SKM-1 (cell line): ENCODE measurements around the gene MRPL24.
A peak's percentile ranks its signal among the peaks of the same experiment; 100 is the strongest.
"Not testable (repeated sequence)": the region's sequence is repeated elsewhere in the genome, so short reads cannot be mapped to it uniquely, and the experiment has no call there.

Experiments
- DNase-seq: peaks from one replicate; lab custom pipeline; 2025; ENCODE audit not compliant: unreplicated experiment; lab: John Stamatoyannopoulos, UW

MRPL24 gene

GRCh38 chr1:156760092-156760795 is 19.4 kb upstream of the MRPL24 start:
- no peak for DNase-seq

DNA sequence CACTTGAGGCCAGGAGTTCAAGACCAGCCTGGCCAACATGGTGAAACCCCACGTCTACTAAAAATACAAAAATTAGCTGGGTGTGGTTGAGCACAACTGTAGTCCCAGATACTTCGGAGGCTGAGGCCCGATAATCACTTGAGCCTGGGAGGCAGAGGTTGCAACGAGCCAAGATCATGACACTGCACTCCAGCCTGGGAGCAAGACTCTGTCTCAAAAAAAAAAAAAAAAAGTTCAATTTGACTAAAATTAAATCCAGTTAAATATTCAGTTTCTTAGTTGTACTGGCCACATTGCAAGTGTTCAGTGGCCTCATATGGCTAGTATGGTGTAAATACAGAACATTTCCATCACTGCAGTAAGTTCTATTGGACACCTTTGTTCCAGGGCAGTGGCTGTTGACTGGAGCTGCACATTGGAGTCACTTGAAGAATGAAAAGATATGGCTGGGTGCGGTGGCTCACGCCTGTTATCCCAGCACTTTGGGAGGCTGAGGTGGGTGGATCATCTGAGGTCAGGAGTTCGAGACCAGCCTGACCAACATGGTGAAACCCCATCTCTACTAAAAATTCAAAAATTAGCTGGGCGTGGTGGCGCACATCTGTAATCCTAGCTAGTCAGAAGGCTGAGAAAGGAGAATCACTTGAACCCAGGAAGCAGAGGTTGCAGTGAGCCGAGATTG is 16.8 kb upstream of the MRPL24 start:
- DNase-seq: not testable (repeated sequence)

GRCh38 chr1:156756355-156756754 is 15.5 kb upstream of the MRPL24 start:
- DNase-seq: no peak

DNA sequence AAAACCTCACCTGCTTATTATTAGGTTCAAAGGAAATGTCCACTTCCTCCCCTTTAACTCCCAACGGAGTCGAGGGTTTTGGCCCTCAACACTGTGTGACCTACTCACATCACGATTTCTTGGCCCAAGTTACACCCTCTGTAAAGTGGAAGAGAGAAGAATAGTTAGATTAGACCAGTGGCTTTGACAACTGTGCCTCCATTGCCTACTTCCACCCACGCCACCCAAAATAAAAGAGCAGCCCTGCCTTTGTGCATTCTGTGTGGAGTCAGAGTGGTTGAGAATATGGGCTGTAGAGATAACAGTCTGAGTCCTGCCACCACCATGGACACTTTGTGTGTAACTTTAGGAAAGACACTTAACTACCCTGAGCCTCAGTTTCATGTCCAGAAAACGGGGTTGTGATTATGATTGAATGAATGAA is 14.7 kb upstream of the MRPL24 start:
- DNase-seq: no peak

DNA sequence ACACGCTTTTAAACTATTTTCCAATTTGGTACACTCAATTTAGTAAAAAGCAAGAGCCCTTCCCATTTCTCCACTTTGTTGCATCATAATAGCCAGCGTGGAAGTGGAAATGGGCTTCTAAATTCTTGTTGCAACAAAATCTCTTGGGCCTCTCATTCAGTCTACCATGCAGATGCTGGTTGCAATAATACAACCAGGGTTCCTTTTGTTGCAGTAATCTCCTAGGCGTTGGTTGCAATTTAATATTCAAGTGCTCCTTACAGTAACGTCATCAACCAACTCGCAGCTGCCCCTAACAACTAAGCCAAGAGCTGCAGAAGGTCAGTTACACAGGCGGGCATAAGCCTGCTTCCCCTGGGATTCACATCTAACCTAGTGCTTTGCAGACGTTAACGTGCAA is 13.3 kb upstream of the MRPL24 start:
- no peak for DNase-seq

DNA sequence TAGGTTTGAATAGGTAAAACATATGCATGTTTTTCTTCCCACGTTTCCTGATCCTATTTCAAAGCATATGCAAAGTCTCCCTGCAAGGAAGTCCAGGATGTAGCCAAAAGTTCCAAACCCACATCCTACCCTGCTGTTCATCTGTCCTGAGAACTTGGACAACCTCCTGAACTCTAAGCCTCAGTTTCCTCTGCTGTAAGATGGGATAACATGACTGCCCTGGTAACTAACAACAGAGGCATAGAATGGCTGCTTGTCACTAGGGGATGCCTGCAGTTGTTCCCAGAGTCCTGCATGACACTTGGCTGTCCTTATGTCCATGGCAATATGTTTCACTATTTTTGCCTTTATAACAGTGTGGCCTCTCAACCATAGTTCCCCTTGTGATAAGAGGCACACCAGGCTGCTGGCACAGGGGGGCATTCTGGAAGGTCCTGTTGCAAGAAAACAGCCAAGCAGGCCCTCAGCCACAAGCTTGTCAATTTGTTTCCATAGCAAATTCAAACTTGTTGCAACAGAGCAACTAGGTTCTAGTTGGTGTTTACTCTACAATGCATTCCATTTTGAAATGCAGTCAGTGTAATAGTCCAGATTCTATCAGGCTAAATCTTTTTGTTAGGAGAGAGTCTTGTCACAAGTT is 12.1 kb upstream of the MRPL24 start:
- DNase-seq: no peak

DNA sequence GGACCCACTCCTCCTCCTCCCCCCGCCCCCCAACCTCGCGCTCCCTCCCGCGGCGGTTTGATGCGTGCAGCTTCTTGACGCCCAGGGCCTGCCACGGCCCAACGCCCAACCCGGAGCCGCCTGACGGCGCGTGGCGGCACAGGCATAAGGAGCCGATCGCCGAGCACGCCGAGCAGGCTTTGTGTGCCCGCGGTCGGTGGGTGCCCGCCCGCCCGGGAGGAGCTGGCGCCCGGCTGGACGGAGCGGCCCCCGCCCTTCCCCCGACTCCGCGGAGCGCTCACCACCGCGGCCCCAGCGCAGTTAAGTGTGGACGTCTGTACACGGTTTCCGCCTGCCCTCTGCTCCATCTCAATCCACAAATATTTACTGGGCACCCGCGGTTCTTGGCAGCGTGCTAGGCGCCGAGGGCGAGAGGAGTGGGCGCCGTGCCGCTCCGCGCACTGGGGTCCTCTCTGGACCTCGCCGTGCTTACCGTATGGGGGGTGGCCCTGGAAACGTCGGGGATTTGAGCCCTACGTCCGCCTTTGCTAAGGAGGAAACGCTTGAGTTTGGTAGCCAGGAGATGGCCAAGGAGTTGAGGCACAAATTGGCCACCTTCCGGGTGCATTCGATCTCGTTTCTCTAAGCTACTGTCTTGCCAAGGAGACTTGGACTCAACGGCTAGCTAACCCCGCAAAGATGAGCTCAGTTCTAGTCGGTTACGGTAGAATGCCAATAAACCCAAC is 11.0 kb upstream of the MRPL24 start:
- DNase-seq: peak; percentile 98

GRCh38 chr1:156751451-156751756 is 10.5 kb upstream of the MRPL24 start, which contains the start of gene HDGF:
TSS of gene HDGF (minus strand) at chr1:156751675. CDS start at chr1:156751429, 246 bp downstream.
- DNase-seq: no peak

- DNase-seq: no peak
These were observed 10.0 kb upstream of the MRPL24 start for GRCh38 chr1:156750711-156751450.

DNA sequence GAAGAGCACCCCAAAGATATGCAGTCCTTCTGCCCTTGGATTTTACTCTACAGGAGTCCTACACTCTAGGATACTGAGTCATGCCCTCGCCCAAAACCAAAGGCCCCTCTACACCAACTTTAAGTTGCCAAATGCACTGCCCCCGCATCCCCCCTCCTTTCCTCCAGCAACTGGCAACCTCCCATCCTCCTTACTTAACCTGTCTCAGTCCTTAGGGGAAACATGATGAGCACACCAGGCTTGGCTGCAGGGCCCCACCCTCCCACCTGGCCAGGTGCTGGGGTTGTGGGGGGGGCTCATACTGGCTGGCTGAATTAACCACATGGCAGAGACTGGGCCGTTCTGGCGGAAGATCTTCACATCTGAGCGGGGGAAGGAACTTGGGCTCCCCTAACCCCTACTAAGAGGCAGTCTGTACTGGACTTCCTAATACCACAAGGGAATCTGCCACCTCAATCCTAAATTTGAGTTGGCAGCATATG is 9.3 kb upstream of the MRPL24 start:
- no peak for DNase-seq

GRCh38 chr1:156749419-156750118 is 8.7 kb upstream of the MRPL24 start:
- DNase-seq: no peak

DNA sequence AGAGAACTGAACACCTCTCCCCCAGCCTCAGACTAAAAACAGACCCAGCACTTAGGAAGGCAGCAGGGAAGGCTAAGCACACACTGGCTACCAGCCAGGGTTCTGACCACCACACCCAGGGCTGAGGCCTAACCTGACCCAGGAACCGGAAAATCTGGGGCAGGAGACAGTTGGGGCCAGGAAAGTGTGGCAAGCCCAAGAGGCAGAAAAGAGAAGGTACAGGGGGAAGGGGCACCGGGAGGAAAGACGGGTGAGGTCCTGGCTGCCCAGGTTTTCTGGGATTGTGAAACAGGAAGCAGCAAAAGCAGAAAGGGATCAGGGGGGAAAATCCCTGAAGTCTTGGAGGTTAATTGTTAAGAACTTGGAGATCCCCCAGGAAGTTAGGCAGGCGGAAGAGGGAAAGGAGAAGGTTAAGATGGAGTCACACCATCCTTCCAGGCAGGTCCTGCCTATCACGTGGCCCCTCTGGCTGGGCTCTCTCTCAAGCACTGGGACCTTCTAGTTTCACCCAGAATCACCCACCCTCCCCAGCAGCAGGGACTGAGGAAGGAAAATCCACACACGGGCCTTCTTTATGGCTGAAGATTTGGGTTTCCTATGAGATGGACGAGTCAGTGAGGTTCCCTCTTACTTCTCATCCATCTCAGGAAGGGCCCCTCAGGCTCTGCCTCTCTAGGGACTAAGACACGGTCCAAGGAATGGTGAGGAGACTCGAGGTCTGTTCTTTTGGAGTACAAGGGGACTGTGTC is 8.0 kb upstream of the MRPL24 start:
- DNase-seq: peak; percentile 81

- DNase-seq: no peak
These were observed 7.1 kb upstream of the MRPL24 start for GRCh38 chr1:156747742-156748669.

- DNase-seq: no peak
These were observed 6.1 kb upstream of the MRPL24 start for GRCh38 chr1:156746728-156747631.

DNA sequence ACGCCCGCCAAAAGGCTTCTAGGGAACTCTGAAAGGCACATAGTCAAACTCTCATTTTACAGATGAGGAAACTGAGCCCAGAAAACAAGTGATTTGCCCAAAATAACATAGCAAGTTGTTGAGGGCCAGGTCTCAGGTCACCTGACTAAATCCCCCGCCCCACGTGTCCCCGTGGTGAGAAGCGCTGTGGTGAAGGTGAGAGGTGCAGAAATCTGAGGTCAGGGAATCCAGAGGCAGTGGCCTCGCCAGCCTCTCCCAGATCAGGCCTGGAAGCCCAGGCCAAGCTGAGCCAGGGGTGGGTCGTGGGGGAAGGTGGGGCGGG is 5.5 kb upstream of the MRPL24 start:
- DNase-seq: no peak

- no peak for DNase-seq
These were observed 5.0 kb upstream of the MRPL24 start for GRCh38 chr1:156745881-156746280.

- DNase-seq: no peak
These were observed 4.0 kb upstream of the MRPL24 start for GRCh38 chr1:156744786-156745419.
